B cell (primary cell): Measurements from ENCODE around the gene KCND1. TPM values are rescaled to one million over a fixed set of nuclear protein-coding genes. Genes with fewer than 3 reads are reported as not detected.

ENCODE experiments used
- ATAC-seq: fragments of 200-7000 bp; cut with Tn5 transposase; one replicate; pipeline ENCODE4 v1.10.0; 2021; ENCODE audit warnings: low read depth, mild to moderate bottlenecking, moderate number of reproducible peaks, moderate library complexity
- CTCF ChIA-PET: fragments of 350-600 bp; sonication (Branson Sonifier 250); formaldehyde crosslinking; loops from one replicate; lab custom pipeline; 2021; ENCODE audit warnings: antibody characterized with exemption, inconsistent platforms; lab: Charles Lee
- POLR2A ChIA-PET: fragments of 350-600 bp; sonication (Branson Sonifier 250); formaldehyde crosslinking; loops from one replicate; lab custom pipeline; 2021; ENCODE audit warnings: antibody characterized with exemption; lab: Charles Lee
- DNase-seq: peaks from one replicate; pipeline ENCODE4 v3.0.0; 2013
- H2AFZ ChIP-seq: 2 replicates; pipeline ENCODE4 v1.6.1; 2012; ENCODE audit warnings: mild to moderate bottlenecking, low read depth, low read length; ENCODE audit not compliant: insufficient read depth, poor library complexity, severe bottlenecking
- H3K27ac ChIP-seq, 2 donors: 1 replicate in 1 of 2; 2 replicates in 1 of 2; pipeline ENCODE4 v1.5.1; 2012 to 2013; ENCODE audit warnings: low read length in 2 of 2, mild to moderate bottlenecking in 2 of 2, moderate library complexity in 1 of 2
- H3K27me3 ChIP-seq, 4 experiments: fragments of 200-600 bp in 1 of 4; sonication (generic) in 1 of 4; replicated peaks in 1 of 4; 1 replicate in 2 of 4; 2 replicates in 2 of 4; pipeline versions ENCODE4 v1.6.1 to v1.7.0; 2013 to 2016; ENCODE audit warnings: low read length in 3 of 4, mild to moderate bottlenecking in 2 of 4, mixed read lengths in 1 of 4, moderate library complexity in 1 of 4; ENCODE audit not compliant: insufficient read depth in 4 of 4, control insufficient read depth in 3 of 4; ENCODE audit errors: control extremely low read depth in 1 of 4
- H3K36me3 ChIP-seq, 2 experiments: replicated peaks in 1 of 2; 1 replicate in 1 of 2; 2 replicates in 1 of 2; pipeline versions ENCODE4 v1.6.1 to v1.7.1; 2013; ENCODE audit warnings: low read length in 1 of 2; ENCODE audit not compliant: insufficient read depth in 2 of 2, control insufficient read depth in 1 of 2; ENCODE audit errors: control extremely low read depth in 1 of 2, extremely low read depth in 1 of 2
- H3K4me1 ChIP-seq, 2 donors: fragments of 200-600 bp in 1 of 2; sonication (generic) in 1 of 2; 1 replicate in 1 of 2; 2 replicates in 1 of 2; pipeline versions ENCODE4 v1.5.1 to v1.6.1; 2013 to 2017; ENCODE audit warnings: low read length in 2 of 2; ENCODE audit not compliant: control insufficient read depth in 2 of 2, insufficient read depth in 2 of 2
- H3K4me2 ChIP-seq: replicated peaks from 2 replicates; pipeline ENCODE3; 2012; ENCODE audit warnings: mild to moderate bottlenecking, low read depth, low read length; ENCODE audit not compliant: poor library complexity, severe bottlenecking
- H3K4me3 ChIP-seq, 5 experiments: fragments of 200-600 bp in 1 of 5; sonication (generic) in 1 of 5; 1 replicate in 3 of 5; 2 replicates in 2 of 5; pipeline versions ENCODE4 v1.5.1 to v1.7.0; 2011 to 2016; ENCODE audit warnings: low read length in 4 of 5, mild to moderate bottlenecking in 4 of 5, low read depth in 2 of 5, control low read depth in 1 of 5, moderate library complexity in 1 of 5; ENCODE audit not compliant: insufficient read depth in 1 of 5; ENCODE audit errors: control extremely low read depth in 1 of 5, extremely low read depth in 1 of 5
- H3K79me2 ChIP-seq: fragments of 200-600 bp; sonication (generic); one replicate; pipeline ENCODE4 v1.6.0; 2016; ENCODE audit warnings: low read length; ENCODE audit not compliant: control insufficient read depth, insufficient read depth
- H3K9ac ChIP-seq: fragments of 200-600 bp; sonication (generic); 2 replicates; pipeline ENCODE4 v1.6.1; 2017; ENCODE audit warnings: mild to moderate bottlenecking, low read length, moderate library complexity
- H3K9me3 ChIP-seq, 3 donors: one replicate each; pipeline versions ENCODE4 v1.6.1 to v1.7.1; 2013; ENCODE audit warnings: low read length in 2 of 3; ENCODE audit not compliant: control insufficient read depth in 2 of 3, insufficient read depth in 1 of 3; ENCODE audit errors: control extremely low read depth in 1 of 3
- H4K20me1 ChIP-seq: 2 replicates; pipeline ENCODE4 v1.6.0; 2012; ENCODE audit warnings: mild to moderate bottlenecking, low read length; ENCODE audit not compliant: insufficient read depth, control insufficient read depth, poor library complexity, severe bottlenecking
- H3K27ac Mint-ChIP-seq: one replicate; pipeline ENCODE4 v1.8.0; 2021; ENCODE audit warnings: mixed read lengths
- H3K27me3 Mint-ChIP-seq: one replicate; pipeline ENCODE4 v1.8.0; 2021; ENCODE audit warnings: mixed read lengths
- H3K4me1 Mint-ChIP-seq: one replicate; pipeline ENCODE4 v1.8.0; 2021; ENCODE audit warnings: mixed read lengths
- H3K4me3 Mint-ChIP-seq: one replicate; pipeline ENCODE4 v1.8.0; 2021; ENCODE audit warnings: mixed read lengths
- H3K9me3 Mint-ChIP-seq: one replicate; pipeline ENCODE4 v1.8.0; 2022; ENCODE audit warnings: mixed read lengths; ENCODE audit not compliant: insufficient read depth
- EZH2 ChIP-seq: IDR thresholded peaks from 2 replicates; pipeline ENCODE4 v1.6.1; 2012; ENCODE audit warnings: borderline replicate concordance, low read depth, mild to moderate bottlenecking, moderate library complexity, low read length; ENCODE audit not compliant: insufficient read depth, poor library complexity, severe bottlenecking
- WGBS: methylation state at CpG from one replicate; pipeline ENCODE4 v1.1.5; 2013; ENCODE audit warnings: missing lambda C conversion rate; ENCODE audit not compliant: insufficient coverage; 5-methylcytosine and 5-hydroxymethylcytosine counted together
- intact Hi-C: fragments of 100-400 bp; cut with micrococcal nuclease; formaldehyde crosslinking; loops from one replicate; pipeline ENCODE4 v1.10.0; 2022
- polyA plus RNA-seq: library from polyadenylated mRNA; depleted of rRNA; stranded (reverse); fragments of >200 nt; gene quantifications from 2 replicates; pipeline ENCODE4 v1.2.3, GENCODE V29; 2012
- total RNA-seq, 2 donors: library from RNA; stranded (reverse); fragments of 120-200 nt in 1 of 2; gene quantifications; 1 replicate in 1 of 2; 2 replicates in 1 of 2; pipeline versions ENCODE4 v1.2.3 to v1.2.4, GENCODE V29; 2013 to 2022
- TF ChIP-seq, protein P1 (sequence below): fragments of 200-600 bp; IDR thresholded peaks from one replicate; pipeline ENCODE4 v1.8.0; 2022; ENCODE audit warnings: antibody characterized with exemption, mild to moderate bottlenecking

KCND1 gene
- total and polyA plus RNA-seq, 2 donors (not counting 1 experiment from before 2014, with no cell fraction given): 2.2 to 2.3 TPM

DNA sequence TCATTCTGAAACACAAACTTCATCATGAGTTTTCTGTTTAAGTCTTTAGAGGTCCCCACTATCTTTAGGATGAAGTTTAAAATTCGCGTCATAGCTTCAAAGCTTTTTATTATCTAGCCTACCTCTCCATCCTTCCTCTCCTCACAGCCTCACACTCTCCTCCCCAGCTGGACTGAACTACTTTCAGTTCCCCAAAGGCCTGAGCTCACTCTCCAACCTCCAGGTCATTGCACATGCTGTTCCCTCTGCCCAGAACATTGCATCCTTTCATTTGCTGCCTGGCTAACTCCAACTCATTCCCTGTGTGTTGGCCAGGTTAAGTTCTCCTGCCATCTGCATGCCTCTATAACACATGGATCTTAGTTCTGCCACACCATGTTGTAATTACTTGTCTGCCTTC, 11.4 kb downstream of the KCND1 start:
- WGBS: 60% methylated on average over 1 of the region's 2 CpGs
- ChIA-PET POLR2A (interaction anchor here (0.6 kb wide), 1 partner anchor 167 kb away, joined by 5 read pairs; no protein-coding TSS in a partner anchor), CTCF (no interaction called here)
- H3K4me3 ChIP-seq: no peak overlapping the region
- no peaks in the 10 kb centered on the region for H3K9me3 Mint-ChIP-seq
- H2AFZ ChIP-seq: no peak overlapping the region
- H3K4me3 Mint-ChIP-seq: peak overlapping the region; percentile 59
- peak overlapping the region; percentile 84 for H3K27ac Mint-ChIP-seq
- ATAC-seq (no peak), DNase-seq (no peak)
- no peak overlapping the region for H3K9ac ChIP-seq
- H4K20me1 ChIP-seq: peaks cover 14% of the 10 kb centered on the region
- H3K4me1 Mint-ChIP-seq: peaks cover 47% of the 10 kb centered on the region
- TF ChIP-seq EZH2: no peak
- TF ChIP-seq, protein P1, sequence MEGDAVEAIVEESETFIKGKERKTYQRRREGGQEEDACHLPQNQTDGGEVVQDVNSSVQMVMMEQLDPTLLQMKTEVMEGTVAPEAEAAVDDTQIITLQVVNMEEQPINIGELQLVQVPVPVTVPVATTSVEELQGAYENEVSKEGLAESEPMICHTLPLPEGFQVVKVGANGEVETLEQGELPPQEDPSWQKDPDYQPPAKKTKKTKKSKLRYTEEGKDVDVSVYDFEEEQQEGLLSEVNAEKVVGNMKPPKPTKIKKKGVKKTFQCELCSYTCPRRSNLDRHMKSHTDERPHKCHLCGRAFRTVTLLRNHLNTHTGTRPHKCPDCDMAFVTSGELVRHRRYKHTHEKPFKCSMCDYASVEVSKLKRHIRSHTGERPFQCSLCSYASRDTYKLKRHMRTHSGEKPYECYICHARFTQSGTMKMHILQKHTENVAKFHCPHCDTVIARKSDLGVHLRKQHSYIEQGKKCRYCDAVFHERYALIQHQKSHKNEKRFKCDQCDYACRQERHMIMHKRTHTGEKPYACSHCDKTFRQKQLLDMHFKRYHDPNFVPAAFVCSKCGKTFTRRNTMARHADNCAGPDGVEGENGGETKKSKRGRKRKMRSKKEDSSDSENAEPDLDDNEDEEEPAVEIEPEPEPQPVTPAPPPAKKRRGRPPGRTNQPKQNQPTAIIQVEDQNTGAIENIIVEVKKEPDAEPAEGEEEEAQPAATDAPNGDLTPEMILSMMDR: no peak
- peaks cover 18% of the 10 kb centered on the region for H3K79me2 ChIP-seq
- intact Hi-C loops: no loop called here
- peaks cover 0 to 10% of the 10 kb centered on the region in 2 experiments for H3K36me3 ChIP-seq
- H3K4me2 ChIP-seq: peak overlapping the region; percentile 86
- no peaks in the 10 kb centered on the region for H3K9me3 ChIP-seq
- peak overlapping the region; percentile 6 to 99 for H3K27ac ChIP-seq
- peaks cover 38 to 64% of the 10 kb centered on the region in 2 donors for H3K4me1 ChIP-seq
- H3K27me3 ChIP-seq: no peaks in the 10 kb centered on the region
- H3K27me3 Mint-ChIP-seq: no peaks in the 10 kb centered on the region

DNA sequence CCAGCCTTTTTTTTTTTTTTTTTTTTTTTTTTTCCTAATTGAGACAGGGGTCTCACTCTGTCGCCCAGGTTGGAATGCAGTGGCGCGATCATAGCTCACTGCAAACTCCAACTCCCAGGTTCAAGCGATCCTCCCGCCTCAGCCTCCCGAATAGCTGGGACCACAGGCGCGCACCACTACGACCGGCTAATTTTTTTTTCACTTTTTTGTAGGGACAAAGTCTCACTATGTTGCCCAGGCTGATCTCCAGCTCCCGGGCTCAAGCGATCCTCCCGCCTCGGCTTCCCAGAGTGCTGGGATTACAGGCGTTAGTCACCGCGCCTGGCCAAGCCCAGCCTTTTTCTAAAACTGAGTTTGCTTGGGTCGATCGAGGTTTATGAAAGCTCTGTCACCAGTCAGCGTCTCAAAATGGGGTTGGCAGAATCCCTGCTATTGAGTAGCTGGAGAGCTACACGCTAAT, 13.0 kb downstream of the KCND1 start:
- H2AFZ ChIP-seq: peak overlapping the region; percentile 63
- no peak for DNase-seq

More for the DNA sequence above, 13.0 kb downstream of the KCND1 start:
- Mint-ChIP-seq H3K9me3 (no peaks in the 10 kb centered on the region), H3K4me1 (peaks cover 58% of the 10 kb centered on the region), H3K27me3 (no peaks in the 10 kb centered on the region), H3K4me3 (peak overlapping the region; percentile 100), H3K27ac (peak overlapping the region; percentile 100)
- Histone ChIP-seq H3K27me3 (no peaks in the 10 kb centered on the region), H3K27ac (peak overlapping the region; percentile 98 to 99), H3K4me2 (peak overlapping the region; percentile 86), H3K36me3 (peaks cover 0 to 25% of the 10 kb centered on the region in 2 experiments), H3K79me2 (peaks cover 35% of the 10 kb centered on the region), H3K9me3 (no peaks in the 10 kb centered on the region), H3K4me3 (peak overlapping the region; percentile 17 to 75 (median 62)), H3K4me1 (peaks cover 47 to 76% of the 10 kb centered on the region in 2 donors), H4K20me1 (peaks cover 27% of the 10 kb centered on the region), H3K9ac (peak overlapping the region; percentile 85)
- no peak for ATAC-seq
- TF ChIP-seq, protein P1: no peak
- no peak for TF ChIP-seq EZH2
- POLR2A ChIA-PET: interaction anchor here (0.6 to 2.8 kb wide), 16 partner anchors 14 to 1740 kb away, joined by 3 to 17 read pairs (median 7); partner anchors contain the start of genes GRIPAP1, HDAC6, PQBP1 and TFE3
- CTCF ChIA-PET: interaction anchor here (0.6 to 1.9 kb wide), 7 partner anchors 13 to 330 kb away, joined by 3 to 10 read pairs (median 4); partner anchors contain the start of genes KCND1 and SLC35A2
- intact Hi-C loops: loop anchor here (1.0 to 5.0 kb wide), 11 partner anchors 21 to 1301 kb away; partner anchors contain the start of genes GPKOW, GRIPAP1, PIM2 and PPP1R3F
- WGBS: 0% methylated on average over 15 of the region's 21 CpGs
